GM19452 (cell line): ENCODE measurements around the gene NEMP2.
A peak's percentile ranks its signal among the peaks of the same experiment; 100 is the strongest.

Source experiments
- ATAC-seq: cut with Tn5 transposase; IDR thresholded peaks from one replicate; pipeline ENCODE4 v1.9.1; 2021; ENCODE audit not compliant: unreplicated experiment

NEMP2 gene, protein sequence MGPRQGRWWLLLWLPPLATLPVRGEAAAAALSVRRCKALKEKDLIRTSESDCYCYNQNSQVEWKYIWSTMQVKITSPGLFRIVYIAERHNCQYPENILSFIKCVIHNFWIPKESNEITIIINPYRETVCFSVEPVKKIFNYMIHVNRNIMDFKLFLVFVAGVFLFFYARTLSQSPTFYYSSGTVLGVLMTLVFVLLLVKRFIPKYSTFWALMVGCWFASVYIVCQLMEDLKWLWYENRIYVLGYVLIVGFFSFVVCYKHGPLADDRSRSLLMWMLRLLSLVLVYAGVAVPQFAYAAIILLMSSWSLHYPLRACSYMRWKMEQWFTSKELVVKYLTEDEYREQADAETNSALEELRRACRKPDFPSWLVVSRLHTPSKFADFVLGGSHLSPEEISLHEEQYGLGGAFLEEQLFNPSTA

DNA sequence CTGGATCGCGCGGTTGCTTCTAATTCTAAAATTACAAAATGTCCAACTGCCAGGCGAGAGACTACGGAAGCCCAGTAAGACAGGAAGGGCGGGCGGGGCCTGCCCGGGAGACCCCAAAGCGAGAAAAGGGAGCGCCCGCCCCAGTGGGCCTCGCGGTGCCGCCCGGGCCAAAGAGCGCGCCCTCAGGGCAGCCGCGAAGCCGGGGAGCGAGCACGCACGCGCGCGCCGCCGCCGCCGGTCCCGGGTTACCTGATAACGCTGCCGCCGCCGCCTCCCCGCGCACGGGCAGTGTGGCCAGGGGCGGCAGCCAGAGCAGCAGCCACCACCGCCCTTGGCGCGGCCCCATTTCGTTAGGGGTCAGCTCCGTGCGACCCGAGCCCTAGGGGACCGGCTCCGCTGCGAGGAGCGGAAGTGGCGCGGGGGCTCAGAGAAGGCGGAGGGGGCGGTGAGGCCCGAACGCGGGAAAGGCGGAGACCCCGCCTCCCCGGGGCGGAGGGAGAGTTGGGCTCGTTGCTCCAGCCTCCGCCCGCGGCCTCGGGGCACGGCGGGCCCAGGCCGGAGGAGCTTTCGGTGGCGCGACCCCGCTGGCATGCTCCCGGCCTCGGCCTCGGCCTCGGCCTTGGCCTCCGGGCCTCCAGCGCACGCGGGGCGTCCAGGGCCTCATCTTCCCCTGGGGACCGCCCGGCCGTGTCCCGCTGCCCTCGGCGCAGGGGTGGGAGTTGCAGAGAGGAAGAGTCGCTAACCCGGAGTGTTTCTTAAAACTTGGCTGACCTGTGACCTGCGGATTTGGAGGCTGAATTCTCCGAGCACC, at the start of gene NEMP2:
NEMP2 (minus strand) TSS at position 413 of the 811 bp plus-strand sequence; CDS start at position 346, 67 bp downstream.
- ATAC-seq: peak; percentile 70

DNA sequence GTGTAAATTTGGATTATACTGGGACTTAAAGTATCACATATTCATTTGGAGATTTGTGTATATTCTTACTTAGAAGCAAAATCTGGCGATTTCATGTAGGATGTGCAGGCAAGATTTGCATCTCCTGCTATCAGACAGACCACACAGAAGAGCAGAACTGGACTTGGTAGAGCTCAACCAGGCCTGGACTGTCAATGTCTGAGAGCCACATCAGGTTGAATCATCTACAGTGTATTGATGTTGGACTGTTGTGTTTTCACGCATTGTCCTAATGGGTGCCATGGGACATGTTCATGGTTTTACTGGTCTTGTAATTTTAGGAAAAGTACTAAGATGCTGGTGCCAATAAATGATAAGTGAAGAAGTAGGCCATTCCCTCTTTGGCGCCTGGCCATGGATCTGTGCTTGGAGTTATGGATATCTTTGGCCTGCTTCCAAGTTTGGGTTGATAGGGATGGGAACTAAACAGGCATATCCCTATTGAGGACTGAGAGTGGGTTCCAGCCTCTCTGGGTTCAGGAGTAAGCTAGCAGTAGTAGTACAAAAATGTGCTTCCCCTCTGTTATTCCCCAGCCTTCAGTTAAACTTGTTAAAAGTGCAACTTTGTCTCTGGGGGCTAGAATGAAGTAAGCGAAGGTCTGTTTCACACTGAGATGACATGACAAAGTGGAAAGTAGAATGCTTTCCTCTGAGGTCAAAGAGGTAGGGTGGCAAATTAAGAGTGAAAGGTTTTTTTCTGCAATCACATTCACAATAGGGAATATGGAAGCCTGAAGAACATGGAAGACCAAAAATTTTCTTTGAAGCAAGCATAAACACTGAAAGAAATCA, 49.2 kb upstream of the NEMP2 start:
- peak; percentile 78 for ATAC-seq

DNA sequence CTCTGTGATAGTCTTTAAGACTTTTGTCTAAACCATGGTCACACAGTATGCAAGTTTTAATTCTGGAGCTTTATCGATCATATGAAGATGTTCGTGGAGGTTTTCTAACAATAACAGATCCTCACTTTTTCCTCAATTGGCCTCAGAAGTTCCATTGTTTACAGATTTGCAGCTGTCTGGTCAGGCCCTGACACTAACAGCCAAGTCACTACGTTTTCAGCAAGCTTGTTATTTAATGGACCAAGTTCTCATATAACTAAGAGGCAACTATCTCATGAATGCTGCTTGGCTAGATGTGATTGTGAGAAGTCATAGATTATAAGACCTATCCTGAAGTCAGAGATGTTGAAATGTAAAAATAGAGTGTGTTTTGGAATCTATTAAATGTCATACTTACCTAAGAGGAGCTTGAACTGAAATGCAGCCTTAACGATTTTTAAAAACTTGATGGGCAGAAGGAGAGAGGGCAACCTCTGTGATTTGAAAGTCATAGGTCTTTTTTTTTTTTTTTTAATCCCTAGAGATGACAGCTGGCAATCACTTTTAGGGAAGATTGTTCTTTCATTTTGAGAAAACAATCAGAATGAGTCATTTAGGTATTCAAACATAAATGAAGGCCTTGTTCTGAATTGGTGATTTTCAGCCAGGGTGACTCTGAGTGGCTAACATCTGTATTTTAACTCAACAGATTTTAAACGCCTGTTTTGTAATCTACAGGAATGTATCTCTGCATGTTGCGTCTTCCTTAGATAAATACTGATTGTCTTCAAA, 48.4 kb upstream of the NEMP2 start:
- peak; percentile 65 for ATAC-seq

DNA sequence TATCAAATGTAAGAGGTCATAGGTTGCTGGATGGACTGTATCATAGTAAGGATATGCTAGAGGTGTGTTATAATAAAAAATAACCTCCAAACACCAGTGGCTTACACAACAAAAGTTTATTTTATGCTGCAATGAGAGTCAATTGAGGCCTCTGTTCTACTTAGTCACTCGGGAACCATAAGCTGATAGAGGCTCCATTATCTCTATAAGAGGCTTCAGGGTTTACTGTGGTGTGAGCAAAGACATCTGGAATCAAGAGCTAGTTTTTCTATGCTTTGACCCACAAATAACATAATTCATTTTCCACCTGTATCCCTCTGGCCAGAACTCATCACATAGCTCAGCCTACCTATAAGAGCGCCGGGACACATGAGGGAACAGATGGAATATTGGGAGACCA, 47.5 kb upstream of the NEMP2 start:
- no peak for ATAC-seq

DNA sequence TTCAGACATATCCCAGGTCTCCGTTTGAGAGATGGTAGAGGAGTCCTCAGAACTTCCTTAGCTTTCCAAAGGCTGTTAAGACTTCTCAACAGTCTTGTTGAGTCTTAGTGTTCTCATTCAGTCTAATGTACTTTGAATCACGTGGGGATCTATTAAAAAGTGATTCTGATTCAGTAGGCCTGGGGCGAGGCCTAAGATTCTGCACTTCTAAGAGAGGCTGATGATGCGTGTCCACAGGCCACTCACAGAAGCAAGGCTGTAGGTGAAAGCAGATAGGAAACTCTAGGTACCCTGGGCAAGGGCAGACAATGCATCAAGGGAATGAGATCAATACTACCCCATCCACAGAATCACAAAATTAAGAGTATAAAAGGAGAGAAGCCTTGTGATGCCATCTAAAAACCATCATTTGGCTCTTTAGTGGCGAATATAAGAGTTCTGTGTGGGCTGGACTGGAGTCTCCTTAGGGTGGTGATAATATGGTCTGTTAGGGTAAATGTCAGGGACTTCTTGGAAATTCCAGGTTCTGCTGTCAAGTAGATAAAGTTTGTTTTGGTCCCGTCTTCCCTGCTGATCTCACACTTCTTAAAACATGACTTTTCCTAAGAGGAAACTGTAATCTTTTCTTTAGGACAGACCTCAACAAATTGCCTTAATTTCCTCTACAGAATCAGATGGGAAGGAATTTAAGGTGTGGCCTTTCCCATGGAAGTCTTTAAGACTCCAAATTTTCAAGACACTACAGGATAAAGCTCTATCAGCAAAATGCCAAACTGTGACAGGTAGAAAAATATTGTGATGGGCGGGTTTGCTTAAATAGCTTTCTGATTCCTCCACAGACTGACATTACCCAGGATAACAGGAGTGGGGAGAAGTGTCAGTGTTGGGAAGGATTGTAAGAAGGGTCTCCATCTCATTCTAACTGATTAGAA, 45.7 kb upstream of the NEMP2 start:
- no peak for ATAC-seq

DNA sequence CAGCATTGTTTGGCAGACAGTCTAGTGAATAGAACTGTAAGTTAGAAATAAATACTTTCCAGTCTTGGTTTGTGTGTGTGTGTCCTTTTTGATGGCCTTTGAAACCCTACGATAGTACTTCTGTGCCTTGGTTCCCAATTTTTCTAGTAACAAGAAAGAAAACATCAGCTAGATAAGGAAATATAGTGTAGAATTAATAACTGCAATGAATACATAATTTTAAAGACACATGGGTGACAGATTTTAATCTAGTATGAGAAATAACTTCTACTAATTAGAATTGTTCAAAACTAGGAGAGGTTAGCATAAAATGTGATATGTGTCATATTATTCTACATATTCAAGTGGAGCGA, 44.5 kb upstream of the NEMP2 start:
- ATAC-seq: no peak

DNA sequence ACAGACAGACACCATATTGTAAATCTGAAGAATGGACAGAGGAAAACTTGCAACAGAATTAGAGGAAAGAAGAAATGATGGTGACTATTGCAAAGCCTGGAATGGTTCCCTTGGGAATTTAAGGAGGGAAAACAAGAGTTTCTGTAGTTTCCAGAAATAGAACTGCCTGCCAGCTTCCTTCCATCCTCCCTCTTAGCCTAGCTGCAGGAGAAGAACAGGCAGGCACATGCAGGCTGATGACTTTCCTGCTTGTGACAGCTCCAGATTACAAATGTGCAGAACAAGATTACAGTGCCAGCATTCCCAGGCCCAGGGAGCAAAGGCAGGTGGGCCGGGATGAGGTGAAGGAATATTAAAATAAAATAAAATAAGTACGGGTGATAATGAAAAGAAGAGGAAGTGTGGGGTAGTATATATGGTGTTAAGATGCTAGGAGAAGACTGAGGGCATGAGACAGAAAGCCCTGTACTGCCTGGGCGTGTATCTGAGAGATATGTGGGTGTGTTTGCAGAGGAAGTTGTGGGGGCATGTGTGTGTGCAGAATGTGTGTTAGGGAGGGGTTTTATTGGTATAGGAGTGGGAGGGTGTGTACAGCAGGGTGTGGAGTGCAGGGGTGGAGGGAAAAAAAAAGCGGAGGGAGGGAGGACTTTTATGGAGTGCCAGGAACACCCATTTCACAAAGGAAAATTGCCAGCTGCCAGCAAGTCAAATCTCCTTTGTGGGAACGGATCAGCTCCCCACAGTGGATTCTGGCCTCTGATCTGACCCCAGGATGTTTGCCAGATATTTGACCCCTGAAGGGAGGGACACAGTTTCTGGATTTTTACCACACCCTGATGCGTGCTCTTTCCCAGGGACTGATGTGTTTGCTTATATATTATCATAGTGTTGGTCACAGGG, 43.9 kb upstream of the NEMP2 start:
- no peak for ATAC-seq

DNA sequence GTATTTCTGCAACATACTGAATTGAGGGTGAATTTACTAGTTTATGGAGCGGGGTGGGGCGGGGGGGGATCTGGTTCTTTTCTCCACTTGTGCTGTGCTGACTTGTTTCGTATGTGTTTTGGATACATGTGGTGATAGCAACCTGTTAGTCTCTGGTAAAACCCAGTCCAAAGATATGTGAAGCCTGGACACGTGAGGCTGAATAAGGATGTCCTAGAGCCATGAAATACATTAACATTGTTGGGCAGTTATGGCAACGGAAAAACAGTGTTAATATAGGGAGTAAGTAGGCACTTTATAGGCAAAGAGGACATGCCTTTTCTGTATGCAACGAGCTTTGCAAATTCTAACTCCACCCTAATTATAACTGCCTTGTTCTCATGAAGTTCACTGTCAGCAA, 42.1 kb upstream of the NEMP2 start:
- no peak for ATAC-seq

DNA sequence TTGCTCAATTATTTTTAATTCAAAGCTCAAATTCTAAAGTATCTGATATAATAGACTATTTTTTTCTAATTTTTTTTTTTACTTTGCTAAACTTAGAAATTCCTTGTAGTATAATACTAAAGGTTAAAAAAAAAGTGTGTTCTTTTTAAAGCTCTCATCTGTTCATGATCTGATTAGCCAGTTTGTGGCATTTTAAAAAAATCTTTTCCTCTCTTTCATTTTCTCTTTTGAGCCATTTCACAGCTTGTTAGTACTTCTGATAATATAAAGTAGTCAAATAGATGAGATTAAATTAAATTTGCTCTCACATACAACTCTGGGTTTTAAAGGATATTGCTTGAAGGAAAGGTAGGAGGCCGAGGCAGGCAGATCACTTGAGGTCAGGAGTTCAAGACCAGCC, 40.7 kb upstream of the NEMP2 start:
- no peak for ATAC-seq

DNA sequence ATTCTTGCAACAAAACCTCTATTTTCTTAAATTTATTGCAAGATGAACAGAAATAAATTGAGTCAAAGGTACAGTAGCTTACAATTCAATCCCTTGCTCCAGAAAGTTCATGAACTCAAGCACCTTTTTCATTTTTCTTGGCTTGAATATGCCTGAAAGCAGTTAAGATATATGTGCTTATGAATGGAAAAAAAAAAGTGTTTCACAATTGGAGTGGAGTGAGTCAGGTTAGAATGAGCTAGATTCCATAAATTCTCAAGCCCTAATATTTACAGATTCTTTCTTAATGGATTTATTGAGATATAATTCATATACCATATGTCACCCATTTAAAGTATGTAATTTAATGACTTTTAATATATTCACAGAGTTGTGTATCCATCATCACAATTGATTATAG, 39.6 kb upstream of the NEMP2 start:
- no peak for ATAC-seq

DNA sequence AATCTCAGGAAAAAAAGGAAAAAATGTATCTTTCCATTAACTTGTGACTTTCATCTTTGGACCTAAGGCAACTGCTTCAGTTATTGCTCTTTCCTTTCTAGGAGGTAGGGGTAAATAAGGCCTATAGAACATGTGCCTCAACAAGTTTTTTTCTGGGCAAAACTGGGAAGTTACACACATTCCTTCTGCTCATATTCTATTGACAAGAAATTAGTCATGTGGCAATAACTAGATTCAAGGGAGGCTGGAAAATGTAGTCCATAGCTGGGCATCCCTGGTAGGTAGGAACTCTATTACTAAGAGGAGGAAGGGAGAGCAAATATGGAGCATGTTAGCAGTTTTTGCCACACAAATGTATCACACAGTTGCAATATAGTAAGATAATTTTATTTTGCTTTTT, 37.7 kb upstream of the NEMP2 start:
- ATAC-seq: no peak

DNA sequence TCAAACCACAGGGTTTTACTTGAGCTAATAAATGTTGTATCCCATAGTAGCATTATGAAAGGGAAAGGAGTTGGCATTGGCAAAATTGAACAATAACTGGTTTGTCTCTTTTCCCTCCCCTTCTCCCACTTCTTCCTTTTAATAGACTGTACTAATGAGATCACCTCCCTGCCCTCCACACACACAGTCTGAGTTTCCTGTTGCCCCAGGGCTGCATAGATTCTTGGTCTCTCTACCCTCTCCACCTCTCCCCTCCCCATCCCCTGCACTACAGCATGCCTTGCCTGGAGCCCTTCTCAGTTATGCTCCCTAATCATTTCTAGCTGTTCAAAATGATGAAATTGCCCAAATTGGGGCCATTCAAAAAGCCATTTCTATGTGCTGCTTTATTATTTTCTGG, 37.2 kb upstream of the NEMP2 start:
- ATAC-seq: no peak

DNA sequence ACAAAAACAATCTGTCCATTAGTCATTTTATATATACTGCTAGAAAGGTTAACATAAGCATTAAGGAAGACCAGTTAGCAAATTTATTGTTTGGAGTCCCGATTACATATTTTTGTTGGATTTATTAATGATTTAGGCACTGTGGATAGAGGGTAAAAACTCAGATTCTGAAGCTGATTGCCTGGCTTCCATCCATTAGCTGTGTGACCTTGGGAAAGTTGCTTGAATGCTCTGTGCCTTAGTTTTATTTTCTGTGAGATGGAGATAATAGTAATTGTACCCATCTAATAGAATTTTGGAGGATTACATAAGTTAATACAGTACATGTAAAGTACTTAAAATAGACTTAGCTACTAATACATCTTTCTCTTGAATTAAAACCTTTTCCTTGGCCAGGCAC, 36.3 kb upstream of the NEMP2 start:
- ATAC-seq: no peak

DNA sequence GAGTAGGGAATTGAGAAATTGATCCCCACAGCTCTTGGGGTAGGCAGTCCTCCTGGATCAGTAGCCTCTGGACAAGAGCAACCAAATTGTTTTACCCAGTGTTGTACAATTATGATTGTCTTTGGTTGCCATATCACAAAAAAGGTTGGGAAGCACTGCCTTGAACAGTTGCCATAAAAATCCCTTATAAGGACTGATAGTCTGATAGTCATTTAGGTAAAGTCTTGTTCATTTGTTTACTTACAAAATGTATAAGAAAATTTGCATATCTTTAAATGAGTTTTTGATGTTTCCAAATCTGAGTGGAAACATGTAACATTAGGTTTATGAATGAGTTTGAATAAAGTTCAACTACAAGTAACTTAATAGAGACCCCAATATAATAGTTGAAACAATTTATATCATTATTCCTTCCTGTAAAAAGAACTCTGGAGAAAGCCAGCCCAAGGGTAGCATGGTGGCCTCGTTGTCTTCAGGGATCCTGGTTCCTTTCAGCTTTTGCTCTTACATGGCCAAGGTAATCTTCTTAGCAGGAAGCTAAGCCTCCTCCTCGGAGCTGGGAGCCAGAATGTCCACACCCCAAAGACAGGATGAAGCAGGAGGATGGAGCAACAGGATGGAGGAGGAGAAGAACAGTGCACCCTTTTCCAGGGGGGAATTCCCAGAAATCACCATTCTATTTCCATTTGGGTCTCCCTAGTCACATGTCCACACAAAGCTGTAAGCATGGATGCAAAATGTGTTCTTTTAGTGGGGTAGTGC, 35.7 kb upstream of the NEMP2 start:
- no peak for ATAC-seq

DNA sequence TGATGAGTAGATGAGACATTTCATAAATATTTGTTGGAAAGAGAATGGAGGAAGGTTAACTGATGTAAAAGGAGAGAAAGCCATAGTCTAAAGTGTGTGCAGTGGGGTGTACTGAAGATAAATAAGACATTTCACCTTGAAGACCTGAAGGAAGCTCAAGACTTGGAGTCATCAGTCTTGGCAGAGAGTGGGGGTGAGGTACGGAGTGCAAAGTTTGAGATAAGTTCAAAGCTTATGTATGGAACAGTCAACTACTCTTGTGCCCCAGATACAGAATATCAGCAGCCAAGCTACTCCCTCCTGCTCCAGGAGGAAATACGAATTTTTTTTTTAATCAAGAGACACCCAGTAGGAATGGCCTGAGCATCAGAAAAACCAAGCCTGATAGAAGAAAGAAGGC, 30.3 kb upstream of the NEMP2 start:
- ATAC-seq: no peak

DNA sequence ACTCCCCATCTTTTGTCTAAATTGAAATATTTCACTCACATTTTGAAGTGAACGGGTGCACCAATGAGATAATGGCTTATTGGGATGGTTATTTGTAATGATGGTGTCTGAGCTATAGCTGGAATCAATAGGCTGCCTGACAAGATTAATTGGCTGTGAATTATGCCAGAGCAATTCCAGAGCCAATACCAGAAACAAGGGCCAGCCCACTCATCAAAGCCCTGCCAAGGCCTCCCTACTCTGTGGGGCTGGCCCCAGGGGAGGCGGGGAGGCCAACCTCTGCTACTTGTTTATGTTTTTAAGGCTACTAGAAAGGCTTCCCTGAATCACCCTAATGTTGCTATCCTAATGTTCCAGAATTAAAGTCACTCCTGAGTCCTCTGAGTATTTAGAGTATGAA, 29.1 kb upstream of the NEMP2 start:
- no peak for ATAC-seq

DNA sequence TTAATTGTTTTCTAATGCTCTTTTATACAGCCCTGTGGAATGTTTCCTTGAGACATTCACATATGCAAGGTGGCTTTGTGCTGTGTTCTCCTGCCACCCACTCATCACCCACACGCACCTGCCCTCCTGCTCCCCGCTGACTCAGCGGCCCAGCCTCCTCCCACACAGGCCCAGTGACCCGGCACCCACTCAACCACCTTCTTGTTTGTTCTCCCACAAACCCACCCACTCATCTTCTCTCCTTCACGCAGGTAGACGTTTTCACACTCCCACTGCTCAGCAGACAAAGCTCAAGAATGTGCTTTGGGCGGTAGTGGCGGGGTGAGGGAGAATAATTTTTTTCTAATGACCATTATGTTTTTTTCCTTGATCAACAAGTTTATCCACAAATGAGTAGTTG, 28.6 kb upstream of the NEMP2 start:
- no peak for ATAC-seq

DNA sequence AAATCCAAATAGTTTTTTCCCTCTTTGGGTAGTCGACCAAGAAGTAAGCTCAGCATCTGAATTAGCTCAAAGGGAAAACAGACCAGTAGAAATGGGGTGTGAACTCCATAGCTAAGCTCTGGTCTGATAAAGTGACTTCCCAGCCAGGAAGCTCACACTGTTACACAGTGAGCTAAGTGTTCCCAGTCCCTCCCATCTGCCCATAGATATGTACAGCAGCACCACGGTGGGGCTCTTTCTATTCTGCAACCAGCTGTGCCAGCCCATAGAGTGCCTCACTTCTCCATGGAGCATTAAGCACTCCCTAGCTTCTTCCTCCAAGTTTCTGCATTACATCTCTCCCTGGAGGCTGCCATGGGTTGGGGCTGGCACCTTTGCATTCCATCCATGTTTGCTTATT, 27.6 kb upstream of the NEMP2 start:
- no peak for ATAC-seq
